T-helper 2 cell treated with Interferon-gamma antibody and Interleukin-4, amounts not matched to agents 5 μg/mL and 100 μg/mL, for 36 hours (primary cell): ENCODE data around the gene STPG2.

Source experiments
- DNase-seq: peaks from one replicate; pipeline ENCODE4 v3.0.0; 2021; ENCODE audit warnings: low spot score
- H3K27ac Mint-ChIP-seq: one replicate; pipeline ENCODE4 v1.8.0; 2021; ENCODE audit warnings: mild to moderate bottlenecking, mixed read lengths
- H3K27me3 Mint-ChIP-seq: one replicate; pipeline ENCODE4 v1.8.0; 2021; ENCODE audit warnings: low read depth, mixed read lengths
- H3K36me3 Mint-ChIP-seq: one replicate; pipeline ENCODE4 v1.8.0; 2021; ENCODE audit warnings: low read depth, mixed read lengths
- H3K4me1 Mint-ChIP-seq: one replicate; pipeline ENCODE4 v1.8.0; 2021; ENCODE audit warnings: low read depth, mixed read lengths
- H3K4me3 Mint-ChIP-seq: one replicate; pipeline ENCODE4 v1.8.0; 2022; ENCODE audit warnings: mild to moderate bottlenecking, moderate library complexity, mixed read lengths
- H3K9me3 Mint-ChIP-seq: one replicate; pipeline ENCODE4 v1.8.0; 2021; ENCODE audit warnings: mixed read lengths

Gene STPG2

GRCh38 chr4:97770222-97770621, 373.1 kb downstream of the STPG2 start:
- H3K4me1 Mint-ChIP-seq: no peaks in the 10 kb centered on the region
- H3K36me3 Mint-ChIP-seq: no peaks in the 10 kb centered on the region
- H3K9me3 Mint-ChIP-seq: no peaks in the 10 kb centered on the region
- no peak overlapping the region for H3K4me3 Mint-ChIP-seq
- no peak overlapping the region for H3K27ac Mint-ChIP-seq
- DNase-seq: no peak
- H3K27me3 Mint-ChIP-seq: no peaks in the 10 kb centered on the region

GRCh38 chr4:97762115-97762512, 381.2 kb downstream of the STPG2 start:
- H3K9me3 Mint-ChIP-seq: no peaks in the 10 kb centered on the region
- H3K27ac Mint-ChIP-seq: no peak overlapping the region
- no peak for DNase-seq
- H3K4me3 Mint-ChIP-seq: no peak overlapping the region
- no peaks in the 10 kb centered on the region for H3K27me3 Mint-ChIP-seq
- no peaks in the 10 kb centered on the region for H3K36me3 Mint-ChIP-seq
- no peaks in the 10 kb centered on the region for H3K4me1 Mint-ChIP-seq

GRCh38 chr4:97761445-97762114, 381.7 kb downstream of the STPG2 start:
- no peak overlapping the region for H3K27ac Mint-ChIP-seq
- H3K4me1 Mint-ChIP-seq: no peaks in the 10 kb centered on the region
- no peaks in the 10 kb centered on the region for H3K9me3 Mint-ChIP-seq
- H3K36me3 Mint-ChIP-seq: no peaks in the 10 kb centered on the region
- no peak for DNase-seq
- no peaks in the 10 kb centered on the region for H3K27me3 Mint-ChIP-seq
- no peak overlapping the region for H3K4me3 Mint-ChIP-seq

- H3K27ac Mint-ChIP-seq: no peak overlapping the region
- DNase-seq: no peak
- H3K4me3 Mint-ChIP-seq: no peak overlapping the region
- H3K4me1 Mint-ChIP-seq: no peaks in the 10 kb centered on the region
- no peaks in the 10 kb centered on the region for H3K27me3 Mint-ChIP-seq
- H3K36me3 Mint-ChIP-seq: no peaks in the 10 kb centered on the region
- no peaks in the 10 kb centered on the region for H3K9me3 Mint-ChIP-seq
These were observed 383.5 kb downstream of the STPG2 start for GRCh38 chr4:97759785-97760184.

- no peak for DNase-seq
- H3K27ac Mint-ChIP-seq: no peak overlapping the region
- no peaks in the 10 kb centered on the region for H3K9me3 Mint-ChIP-seq
- no peak overlapping the region for H3K4me3 Mint-ChIP-seq
- no peaks in the 10 kb centered on the region for H3K36me3 Mint-ChIP-seq
- H3K4me1 Mint-ChIP-seq: no peaks in the 10 kb centered on the region
- no peaks in the 10 kb centered on the region for H3K27me3 Mint-ChIP-seq
These were observed 390.7 kb downstream of the STPG2 start for GRCh38 chr4:97752599-97752998.

GRCh38 chr4:97747945-97748344, 395.3 kb downstream of the STPG2 start:
- DNase-seq: no peak
- Mint-ChIP-seq H3K9me3 (no peaks in the 10 kb centered on the region), H3K27ac (no peak overlapping the region), H3K36me3 (no peaks in the 10 kb centered on the region), H3K27me3 (no peaks in the 10 kb centered on the region), H3K4me3 (no peak overlapping the region), H3K4me1 (no peaks in the 10 kb centered on the region)

- no peak for DNase-seq
- Mint-ChIP-seq H3K36me3 (no peaks in the 10 kb centered on the region), H3K27me3 (no peaks in the 10 kb centered on the region), H3K9me3 (no peaks in the 10 kb centered on the region), H3K4me3 (no peak overlapping the region), H3K4me1 (no peaks in the 10 kb centered on the region), H3K27ac (no peak overlapping the region)
These were observed 422.3 kb downstream of the STPG2 start for GRCh38 chr4:97720869-97721432.

GRCh38 chr4:97691111-97691605, 452.1 kb downstream of the STPG2 start:
- Mint-ChIP-seq H3K9me3 (peaks cover 27% of the 10 kb centered on the region), H3K4me1 (no peaks in the 10 kb centered on the region), H3K36me3 (no peaks in the 10 kb centered on the region), H3K27me3 (no peaks in the 10 kb centered on the region), H3K4me3 (no peak overlapping the region), H3K27ac (no peak overlapping the region)
- no peak for DNase-seq

- no peak overlapping the region for H3K4me3 Mint-ChIP-seq
- peaks cover 11% of the 10 kb centered on the region for H3K9me3 Mint-ChIP-seq
- no peak for DNase-seq
These were observed 472.5 kb downstream of the STPG2 start for GRCh38 chr4:97670703-97671269.

GRCh38 chr4:97665553-97665952, 477.7 kb downstream of the STPG2 start:
- H3K4me3 Mint-ChIP-seq: no peak overlapping the region
- no peak overlapping the region for H3K27ac Mint-ChIP-seq
- no peaks in the 10 kb centered on the region for H3K4me1 Mint-ChIP-seq
- no peak for DNase-seq
- no peaks in the 10 kb centered on the region for H3K27me3 Mint-ChIP-seq
- peaks cover 11% of the 10 kb centered on the region for H3K9me3 Mint-ChIP-seq
- no peaks in the 10 kb centered on the region for H3K36me3 Mint-ChIP-seq

More at GRCh38 chr4:97670703-97671269, 472.5 kb downstream of the STPG2 start:
- no peaks in the 10 kb centered on the region for H3K27me3 Mint-ChIP-seq
- no peak overlapping the region for H3K27ac Mint-ChIP-seq
- no peaks in the 10 kb centered on the region for H3K36me3 Mint-ChIP-seq
- H3K4me1 Mint-ChIP-seq: no peaks in the 10 kb centered on the region

GRCh38 chr4:97664741-97665140, 478.5 kb downstream of the STPG2 start:
- Mint-ChIP-seq H3K27ac (no peak overlapping the region), H3K4me1 (no peaks in the 10 kb centered on the region), H3K36me3 (no peaks in the 10 kb centered on the region)

GRCh38 chr4:97662133-97662532, 481.1 kb downstream of the STPG2 start:
- H3K9me3 Mint-ChIP-seq: peaks cover 8% of the 10 kb centered on the region
- no peak overlapping the region for H3K27ac Mint-ChIP-seq
- DNase-seq: no peak
- no peaks in the 10 kb centered on the region for H3K36me3 Mint-ChIP-seq
- no peaks in the 10 kb centered on the region for H3K27me3 Mint-ChIP-seq
- no peak overlapping the region for H3K4me3 Mint-ChIP-seq
- H3K4me1 Mint-ChIP-seq: no peaks in the 10 kb centered on the region

More at GRCh38 chr4:97664741-97665140, 478.5 kb downstream of the STPG2 start:
- no peak overlapping the region for H3K4me3 Mint-ChIP-seq
- peaks cover 11% of the 10 kb centered on the region for H3K9me3 Mint-ChIP-seq
- no peaks in the 10 kb centered on the region for H3K27me3 Mint-ChIP-seq
- DNase-seq: no peak

GRCh38 chr4:97656044-97656720, 487.1 kb downstream of the STPG2 start:
- H3K27ac Mint-ChIP-seq: no peak overlapping the region
- no peak for DNase-seq
- H3K4me1 Mint-ChIP-seq: no peaks in the 10 kb centered on the region
- H3K4me3 Mint-ChIP-seq: no peak overlapping the region
- peaks cover 3% of the 10 kb centered on the region for H3K9me3 Mint-ChIP-seq
- H3K36me3 Mint-ChIP-seq: no peaks in the 10 kb centered on the region
- H3K27me3 Mint-ChIP-seq: no peaks in the 10 kb centered on the region

- no peaks in the 10 kb centered on the region for H3K36me3 Mint-ChIP-seq
- no peaks in the 10 kb centered on the region for H3K27me3 Mint-ChIP-seq
- no peak overlapping the region for H3K27ac Mint-ChIP-seq
- H3K9me3 Mint-ChIP-seq: peaks cover 6% of the 10 kb centered on the region
- DNase-seq: no peak
- no peaks in the 10 kb centered on the region for H3K4me1 Mint-ChIP-seq
- H3K4me3 Mint-ChIP-seq: no peak overlapping the region
These were observed 489.6 kb downstream of the STPG2 start for GRCh38 chr4:97653701-97654100.
